ENCODE results near the gene SAMD3. TPM values are rescaled to one million over a fixed set of nuclear protein-coding genes. Genes with fewer than 3 reads are reported as not detected.

Gene SAMD3
- total and polyA plus RNA-seq, 9 donors, result 0.81 to 7.4 (median 2.7) TPM

DNA sequence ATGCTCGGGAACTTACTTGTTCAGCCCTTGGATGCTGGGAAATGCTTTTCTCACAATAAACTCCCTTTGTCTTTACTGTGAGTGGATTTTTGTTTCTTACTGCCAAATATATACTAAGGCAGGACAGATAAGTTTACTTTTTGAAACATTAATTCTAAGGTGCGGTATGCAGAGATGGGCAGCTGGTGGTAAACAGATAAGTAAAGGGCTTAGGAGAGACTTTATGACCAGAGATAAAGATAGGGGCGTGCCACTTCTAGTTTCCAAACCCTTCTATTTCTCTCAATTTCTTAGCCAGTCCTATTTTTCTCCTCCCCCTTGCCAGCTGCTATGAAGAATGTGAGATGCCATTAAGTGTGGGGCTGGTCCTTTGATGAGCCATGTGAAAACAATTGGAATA, 16.3 kb downstream of the SAMD3 start:
- no peaks in the 10 kb centered on the region for H3K36me3 ChIP-seq
- no peak for DNase-seq
- H3K27ac ChIP-seq, result no peak overlapping the region
- no peak for TF ChIP-seq POLR2A (IDR thresholded peaks at IDR 0.05)
- TF ChIP-seq, protein P1, sequence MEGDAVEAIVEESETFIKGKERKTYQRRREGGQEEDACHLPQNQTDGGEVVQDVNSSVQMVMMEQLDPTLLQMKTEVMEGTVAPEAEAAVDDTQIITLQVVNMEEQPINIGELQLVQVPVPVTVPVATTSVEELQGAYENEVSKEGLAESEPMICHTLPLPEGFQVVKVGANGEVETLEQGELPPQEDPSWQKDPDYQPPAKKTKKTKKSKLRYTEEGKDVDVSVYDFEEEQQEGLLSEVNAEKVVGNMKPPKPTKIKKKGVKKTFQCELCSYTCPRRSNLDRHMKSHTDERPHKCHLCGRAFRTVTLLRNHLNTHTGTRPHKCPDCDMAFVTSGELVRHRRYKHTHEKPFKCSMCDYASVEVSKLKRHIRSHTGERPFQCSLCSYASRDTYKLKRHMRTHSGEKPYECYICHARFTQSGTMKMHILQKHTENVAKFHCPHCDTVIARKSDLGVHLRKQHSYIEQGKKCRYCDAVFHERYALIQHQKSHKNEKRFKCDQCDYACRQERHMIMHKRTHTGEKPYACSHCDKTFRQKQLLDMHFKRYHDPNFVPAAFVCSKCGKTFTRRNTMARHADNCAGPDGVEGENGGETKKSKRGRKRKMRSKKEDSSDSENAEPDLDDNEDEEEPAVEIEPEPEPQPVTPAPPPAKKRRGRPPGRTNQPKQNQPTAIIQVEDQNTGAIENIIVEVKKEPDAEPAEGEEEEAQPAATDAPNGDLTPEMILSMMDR (IDR thresholded peaks at IDR 0.05), result no peak
- no peak for TF ChIP-seq EP300 (IDR thresholded peaks at IDR 0.05)
- H3K4me3 ChIP-seq, result no peak overlapping the region
- no peaks in the 10 kb centered on the region for H3K9me3 ChIP-seq
- 86 to 92% (median 90%) methylated on average over 3 of the region's 3 CpGs for WGBS, 3 donors
- H3K4me1 ChIP-seq (ENCODE audit: insufficient read depth), result no peaks in the 10 kb centered on the region
- intact Hi-C loops (cut with DNase I), result no loop called here
- no peaks in the 10 kb centered on the region for H3K27me3 ChIP-seq

DNA sequence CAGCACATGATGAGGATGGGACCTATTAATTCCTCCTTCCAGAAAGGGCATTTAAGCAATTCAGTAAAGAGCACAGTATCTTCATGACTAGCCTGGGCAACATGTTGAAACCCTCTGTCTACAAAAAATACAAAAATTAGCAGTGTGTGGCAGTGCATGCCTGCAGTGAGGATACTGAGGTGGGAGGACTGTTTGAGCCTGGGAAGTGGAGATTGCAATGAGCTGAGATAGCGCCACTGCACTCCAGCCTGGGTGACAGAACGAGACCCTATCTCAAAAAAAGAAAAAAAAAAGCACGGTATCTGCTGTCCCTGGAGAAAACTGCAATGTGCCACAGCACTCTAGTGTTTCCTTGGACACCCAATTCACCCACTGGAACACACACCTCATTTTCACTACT, 18.4 kb downstream of the SAMD3 start:
- H3K9me3 ChIP-seq, result no peaks in the 10 kb centered on the region
- DNase-seq, result no peak
- H3K36me3 ChIP-seq, result no peaks in the 10 kb centered on the region
- H3K27me3 ChIP-seq, result no peaks in the 10 kb centered on the region
- intact Hi-C loops (cut with DNase I), result no loop called here
- WGBS, 3 donors, result 62 to 74% (median 73%) methylated on average over 3 of the region's 3 CpGs
- TF ChIP-seq, protein P1 (IDR thresholded peaks at IDR 0.05), result no peak
- TF ChIP-seq POLR2A (IDR thresholded peaks at IDR 0.05) (no peak), EP300 (IDR thresholded peaks at IDR 0.05) (no peak)
- no peak overlapping the region for H3K27ac ChIP-seq
- no peak overlapping the region for H3K4me3 ChIP-seq
- no peaks in the 10 kb centered on the region for H3K4me1 ChIP-seq (ENCODE audit: insufficient read depth)

DNA sequence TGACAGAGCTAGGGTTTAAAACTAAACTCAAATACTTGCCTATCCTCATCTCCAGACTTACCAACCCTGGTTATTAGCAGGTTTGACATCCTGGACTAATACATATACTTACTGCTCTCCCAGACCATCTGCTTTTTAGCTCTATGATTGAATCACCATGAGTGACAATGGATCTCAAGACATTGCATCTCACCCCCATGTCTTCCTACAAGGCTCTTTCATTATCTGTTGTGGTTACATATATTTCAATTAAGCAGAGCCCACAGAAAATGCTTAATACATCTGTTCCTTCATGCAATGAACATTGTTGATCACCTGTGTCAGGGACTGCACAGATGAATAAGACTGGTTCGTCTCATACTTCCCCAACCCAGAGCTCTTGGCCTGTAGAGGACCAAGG, 19.4 kb downstream of the SAMD3 start:
- no peak for TF ChIP-seq POLR2A (IDR thresholded peaks at IDR 0.05)
- TF ChIP-seq, protein P1 (IDR thresholded peaks at IDR 0.05), result no peak
- no peak for TF ChIP-seq EP300 (IDR thresholded peaks at IDR 0.05)
- DNase-seq, result no peak
- no peaks in the 10 kb centered on the region for H3K36me3 ChIP-seq
- intact Hi-C loops (cut with DNase I), result no loop called here
- no peaks in the 10 kb centered on the region for H3K27me3 ChIP-seq
- no peaks in the 10 kb centered on the region for H3K4me1 ChIP-seq (ENCODE audit: insufficient read depth)
- H3K4me3 ChIP-seq, result no peak overlapping the region
- H3K9me3 ChIP-seq, result no peaks in the 10 kb centered on the region
- 91 to 100% (median 93%) methylated on average over 1 of the region's 1 CpG for WGBS, 3 donors
- H3K27ac ChIP-seq, result no peak overlapping the region

DNA sequence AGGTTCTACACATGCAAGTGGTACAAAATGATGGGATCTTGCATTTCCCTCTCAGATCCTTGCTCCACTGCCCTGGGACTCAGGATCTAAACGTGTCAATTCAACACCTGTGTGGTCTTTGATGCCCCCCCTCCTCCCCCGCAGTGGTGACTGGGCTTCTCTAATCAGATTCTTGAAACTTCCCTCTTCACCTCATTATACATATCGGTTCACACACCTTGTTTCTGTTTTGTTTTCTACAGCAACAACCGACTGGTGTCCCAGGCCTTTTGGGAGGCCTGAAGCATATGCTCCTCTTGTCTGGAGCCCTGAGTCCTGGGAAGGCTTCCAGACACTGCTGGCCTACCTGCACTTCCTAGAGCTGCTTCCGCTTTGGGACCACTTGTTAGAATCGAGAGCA, 20.0 kb downstream of the SAMD3 start:
- Histone ChIP-seq H3K9me3 (no peaks in the 10 kb centered on the region), H3K4me3 (no peak overlapping the region), H3K27ac (no peak overlapping the region), H3K36me3 (no peaks in the 10 kb centered on the region), H3K27me3 (no peaks in the 10 kb centered on the region), H3K4me1 (ENCODE audit: insufficient read depth) (no peaks in the 10 kb centered on the region)
- 58 to 65% (median 63%) methylated on average over 6 of the region's 6 CpGs for WGBS, 3 donors
- DNase-seq, result no peak
- TF ChIP-seq POLR2A (IDR thresholded peaks at IDR 0.05) (no peak), EP300 (IDR thresholded peaks at IDR 0.05) (no peak)
- TF ChIP-seq, protein P1 (IDR thresholded peaks at IDR 0.05), result no peak
- intact Hi-C loops (cut with DNase I), result no loop called here

DNA sequence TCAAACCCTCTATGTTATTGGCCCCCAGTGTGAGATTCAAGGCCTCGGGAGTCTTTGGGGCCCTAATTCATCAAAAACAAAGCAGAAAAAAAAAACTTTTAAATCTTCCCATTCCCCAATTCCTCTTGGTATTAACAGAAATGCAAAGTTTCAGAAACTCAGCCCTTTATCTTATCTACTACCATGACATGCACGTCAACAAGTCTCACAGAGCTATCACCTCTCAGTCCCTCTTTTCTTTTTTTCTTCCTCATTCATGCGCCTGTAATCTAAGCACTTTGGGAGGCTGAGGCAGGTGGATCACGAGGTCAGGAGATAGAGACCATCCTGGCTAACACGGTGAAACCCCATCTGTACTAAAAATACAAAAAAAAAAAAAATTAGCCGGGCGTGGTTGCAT, 22.7 kb downstream of the SAMD3 start:
- 78 to 91% (median 84%) methylated on average over 7 of the region's 7 CpGs for WGBS, 3 donors
- H3K9me3 ChIP-seq, result no peaks in the 10 kb centered on the region
- H3K27me3 ChIP-seq, result no peaks in the 10 kb centered on the region
- H3K4me3 ChIP-seq, result no peak overlapping the region
- H3K36me3 ChIP-seq, result no peaks in the 10 kb centered on the region
- no peaks in the 10 kb centered on the region for H3K4me1 ChIP-seq (ENCODE audit: insufficient read depth)
- TF ChIP-seq POLR2A (IDR thresholded peaks at IDR 0.05) (no peak), EP300 (IDR thresholded peaks at IDR 0.05) (no peak)
- TF ChIP-seq, protein P1 (IDR thresholded peaks at IDR 0.05), result no peak
- no peak for DNase-seq
- no peak overlapping the region for H3K27ac ChIP-seq
- intact Hi-C loops (cut with DNase I), result no loop called here
